OCI-LY3 (cell line): Measurements from ENCODE around the gene ATXN2.
"Not testable (repeated sequence)": the region's sequence is repeated elsewhere in the genome, so short reads cannot be mapped to it uniquely, and the experiment has no call there.

ENCODE experiments used
- H2AFZ ChIP-seq: fragments of 200-600, 300-600 bp; shearing (Covaris generic); 2 replicates; pipeline ENCODE4 v1.6.0; 2014; ENCODE audit warnings: antibody characterized with exemption, low read depth, low read length
- H3K27ac ChIP-seq: fragments of 200-600, 300-600 bp; sonication (generic); 2 replicates; pipeline ENCODE4 v1.5.1; 2014; ENCODE audit warnings: mild to moderate bottlenecking, low read length, moderate library complexity, mixed read lengths
- H3K27me3 ChIP-seq: fragments of 200-600, 300-600 bp; sonication (generic); 2 replicates; pipeline ENCODE4 v1.6.1; 2014; ENCODE audit warnings: low read depth, low read length, mixed read lengths
- H3K36me3 ChIP-seq: fragments of 200-600, 300-600 bp; sonication (generic); replicated peaks from 2 replicates; pipeline ENCODE3; 2014; ENCODE audit warnings: low read depth, low read length, mixed read lengths
- H3K4me1 ChIP-seq: fragments of 300-600, 200-600 bp; sonication (generic); 2 replicates; pipeline ENCODE4 v1.6.1; 2014; ENCODE audit warnings: low read length, mixed read lengths
- H3K4me2 ChIP-seq: fragments of 200-600, 300-600 bp; sonication (generic); 2 replicates; pipeline ENCODE4 v1.6.1; 2014; ENCODE audit warnings: low read length, mixed read lengths
- H3K4me3 ChIP-seq: fragments of 300-600, 200-600 bp; sonication (generic); 2 replicates; pipeline ENCODE4 v1.5.1; 2014; ENCODE audit warnings: antibody characterized with exemption, mild to moderate bottlenecking, low read length, moderate library complexity
- H3K79me2 ChIP-seq: fragments of 300-600, 200-600 bp; shearing (Covaris generic); 2 replicates; pipeline ENCODE4 v1.6.1; 2014; ENCODE audit warnings: mild to moderate bottlenecking, low read length, mixed read lengths
- H3K9ac ChIP-seq: fragments of 300-600, 200-600 bp; shearing (Covaris generic); 2 replicates; pipeline ENCODE4 v1.6.0; 2014; ENCODE audit warnings: mild to moderate bottlenecking, low read length, moderate library complexity
- H3K9me3 ChIP-seq: fragments of 200-600, 300-600 bp; shearing (Covaris generic); 2 replicates; pipeline ENCODE4 v1.6.1; 2014; ENCODE audit warnings: low read length, mixed read lengths; ENCODE audit not compliant: insufficient read depth
- H4K20me1 ChIP-seq: fragments of 200-600, 300-600 bp; sonication (generic); 2 replicates; pipeline ENCODE4 v1.6.1; 2016; ENCODE audit warnings: low read length, mixed read lengths; ENCODE audit not compliant: insufficient read depth
- CTCF ChIP-seq: fragments of 200-600, 300-600 bp; sonication (generic); IDR thresholded peaks from 2 replicates; pipeline ENCODE4 v1.5.1; 2014; ENCODE audit warnings: antibody characterized with exemption, low read length, low read depth
- EZH2phosphoT487 ChIP-seq: fragments of 200-600 bp; shearing (Covaris generic); IDR thresholded peaks from 2 replicates; pipeline ENCODE4 v1.6.1; 2018; ENCODE audit warnings: antibody characterized with exemption, mixed run types, low read depth

ATXN2 gene

GRCh38 chr12:111616177-111616623 is 17.1 kb upstream of the ATXN2 start:
- TF ChIP-seq EZH2phosphoT487: no peak
- TF ChIP-seq CTCF: no peak
- Histone ChIP-seq H3K9ac (no peak overlapping the region), H2AFZ (no peak overlapping the region), H3K36me3 (no peaks in the 10 kb centered on the region), H3K4me1 (no peaks in the 10 kb centered on the region), H4K20me1 (no peaks in the 10 kb centered on the region), H3K9me3 (no peaks in the 10 kb centered on the region), H3K4me3 (no peak overlapping the region), H3K4me2 (no peak overlapping the region), H3K27me3 (no peaks in the 10 kb centered on the region), H3K27ac (no peak overlapping the region), H3K79me2 (no peaks in the 10 kb centered on the region)

DNA sequence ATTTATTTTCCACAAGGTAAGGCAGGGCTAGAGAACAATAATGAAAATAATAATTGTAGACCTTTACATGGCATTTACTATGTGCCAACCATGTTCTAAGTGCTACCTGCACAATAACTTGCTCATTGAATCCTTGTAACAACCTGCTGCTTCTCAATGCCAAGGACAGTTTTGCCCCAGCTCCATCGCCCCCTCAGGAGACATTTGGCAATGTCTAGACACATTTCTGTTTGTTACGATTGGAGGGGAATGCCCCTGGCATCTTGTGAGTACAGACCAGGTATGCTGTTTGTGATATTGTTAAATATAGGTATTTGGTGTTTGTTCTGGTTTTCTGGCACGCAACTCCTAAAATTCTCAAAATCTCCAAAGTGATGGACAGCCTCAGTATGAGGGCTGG is 8.1 kb upstream of the ATXN2 start:
- H3K27me3 ChIP-seq: no peaks in the 10 kb centered on the region
- H3K9me3 ChIP-seq: no peaks in the 10 kb centered on the region
- no peak overlapping the region for H3K27ac ChIP-seq
- H4K20me1 ChIP-seq: no peaks in the 10 kb centered on the region
- TF ChIP-seq EZH2phosphoT487: no peak
- no peak for TF ChIP-seq CTCF
- no peaks in the 10 kb centered on the region for H3K4me1 ChIP-seq
- H3K4me2 ChIP-seq: no peak overlapping the region
- no peak overlapping the region for H3K9ac ChIP-seq
- no peaks in the 10 kb centered on the region for H3K79me2 ChIP-seq
- H3K4me3 ChIP-seq: no peak overlapping the region
- no peaks in the 10 kb centered on the region for H3K36me3 ChIP-seq
- H2AFZ ChIP-seq: no peak overlapping the region

DNA sequence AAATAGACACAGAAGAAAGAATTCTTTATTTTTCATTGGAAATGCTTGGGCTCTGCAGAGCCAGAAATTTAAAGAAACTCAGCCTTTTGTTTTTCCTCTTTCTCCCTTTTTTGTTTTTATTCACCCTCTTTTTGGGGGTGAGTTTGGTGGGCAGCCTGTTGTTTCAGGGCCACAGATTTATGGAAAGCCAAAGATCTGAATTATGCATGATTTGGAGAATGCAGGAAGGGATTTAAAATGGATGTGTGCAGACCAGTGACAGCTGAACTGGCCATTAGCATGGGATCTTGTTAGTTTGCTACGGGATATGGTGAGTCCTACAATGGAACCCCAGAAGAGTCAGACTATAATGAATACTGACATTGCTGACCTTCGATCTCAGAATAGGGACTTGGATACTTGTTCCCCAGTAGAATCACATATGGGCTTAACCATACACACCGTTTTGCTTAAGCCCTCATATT is 7.7 kb upstream of the ATXN2 start:
- Histone ChIP-seq H3K27ac (no peak overlapping the region), H3K36me3 (no peaks in the 10 kb centered on the region), H3K9me3 (no peaks in the 10 kb centered on the region), H3K27me3 (no peaks in the 10 kb centered on the region), H3K9ac (no peak overlapping the region), H4K20me1 (no peaks in the 10 kb centered on the region), H3K79me2 (no peaks in the 10 kb centered on the region), H2AFZ (no peak overlapping the region), H3K4me2 (no peak overlapping the region), H3K4me1 (no peaks in the 10 kb centered on the region), H3K4me3 (no peak overlapping the region)
- TF ChIP-seq EZH2phosphoT487: no peak

DNA sequence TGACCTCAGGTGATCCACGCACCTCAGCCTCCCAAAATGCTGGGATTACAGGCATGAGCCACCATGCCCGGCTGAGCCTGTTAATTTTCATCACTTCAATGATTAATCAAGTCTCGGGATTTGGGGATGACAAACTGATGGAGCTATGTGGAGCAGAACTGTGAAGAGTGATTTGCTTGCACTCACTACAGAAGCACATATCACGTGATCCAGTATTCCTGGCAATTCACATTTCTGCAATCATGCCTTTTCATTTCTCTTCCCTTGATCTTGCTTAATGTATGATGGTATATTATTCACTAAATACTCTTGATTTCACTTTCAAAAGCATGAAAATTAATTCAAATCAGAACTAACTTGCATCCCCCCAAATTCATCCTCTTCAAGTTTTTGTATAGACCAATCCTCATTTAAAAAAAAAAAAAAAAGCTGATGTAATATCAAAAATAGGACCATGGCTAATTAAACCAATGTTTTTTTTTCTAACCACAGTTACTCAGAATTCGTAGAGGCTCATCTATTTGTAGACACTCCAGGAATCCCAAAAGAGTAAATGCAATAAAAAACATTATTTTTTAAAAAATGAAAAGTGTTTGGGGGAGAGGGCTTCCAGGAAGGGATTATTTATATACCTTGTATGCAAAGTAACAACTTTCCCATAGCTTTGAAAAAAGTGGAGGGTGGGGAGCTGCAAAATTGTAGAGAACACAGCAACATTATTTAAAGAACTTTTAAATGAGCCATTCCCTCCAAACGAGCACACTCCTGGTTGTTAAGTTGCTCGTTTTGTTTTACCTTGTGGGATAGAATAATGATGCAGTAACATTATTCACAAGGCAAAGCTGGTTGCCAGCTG is 7.0 kb upstream of the ATXN2 start:
- Histone ChIP-seq H3K4me3 (no peak overlapping the region), H3K79me2 (no peaks in the 10 kb centered on the region), H3K27ac (no peak overlapping the region), H3K9me3 (no peaks in the 10 kb centered on the region), H4K20me1 (no peaks in the 10 kb centered on the region), H3K4me2 (no peak overlapping the region), H3K36me3 (no peaks in the 10 kb centered on the region), H3K4me1 (no peaks in the 10 kb centered on the region), H3K27me3 (no peaks in the 10 kb centered on the region), H2AFZ (no peak overlapping the region), H3K9ac (no peak overlapping the region)
- TF ChIP-seq CTCF (no peak), EZH2phosphoT487 (no peak)

- H4K20me1 ChIP-seq, H3K4me3 ChIP-seq, H2AFZ ChIP-seq, H3K4me1 ChIP-seq, H3K36me3 ChIP-seq, H3K27ac ChIP-seq, H3K4me2 ChIP-seq, H3K9ac ChIP-seq, H3K9me3 ChIP-seq, H3K27me3 ChIP-seq: not testable (repeated sequence)
- H3K79me2 ChIP-seq: peaks cover 12% of the 10 kb centered on the region
Measured at GRCh38 chr12:111602857-111603256, 3.7 kb upstream of the ATXN2 start.
